MCF 10A (cell line): ENCODE results near the gene SLCO2A1. TPM values are rescaled to one million over a fixed set of nuclear protein-coding genes. Genes with fewer than 3 reads are reported as not detected.

Source experiments
- Bru-seq: library from RNA; stranded (reverse); fragments of 400-500 nt; gene quantifications from one replicate; lab custom pipeline; 2021; lab: Mats Ljungman, UMichigan
- BruChase-seq, 2 experiments: library from RNA; stranded (reverse); fragments of 400-500 nt; gene quantifications; one replicate each; lab custom pipeline; 2021; lab: Mats Ljungman, UMichigan
- BruUV-seq: library from RNA; stranded (reverse); fragments of 400-500 nt; replicated peaks from 2 replicates; lab custom pipeline; 2021; lab: Mats Ljungman, UMichigan
- CTCF ChIA-PET: fragments of 300-600 bp; sonication (Branson Sonifier 250); formaldehyde crosslinking; extraction: SDS; loops from one replicate; lab custom pipeline; 2021; ENCODE audit warnings: antibody characterized with exemption, inconsistent platforms; lab: Yijun Ruan, JAX
- POLR2A ChIA-PET: fragments of 300-600, 350-650 bp; sonication (Branson Sonifier 250); formaldehyde crosslinking; extraction: SDS; loops from one replicate; lab custom pipeline; 2020; ENCODE audit warnings: antibody characterized with exemption, inconsistent platforms; lab: Yijun Ruan, JAX
- DNase-seq: peaks from one replicate; pipeline ENCODE4 v3.0.0-alpha.2; 2018; ENCODE audit not compliant: unreplicated experiment
- H3K27ac Mint-ChIP-seq: one replicate; pipeline ENCODE4 v1.8.0; 2022; ENCODE audit warnings: mild to moderate bottlenecking, low read depth, mixed read lengths; ENCODE audit not compliant: unreplicated experiment
- H3K27me3 Mint-ChIP-seq: one replicate; pipeline ENCODE4 v1.8.0; 2022; ENCODE audit warnings: mixed read lengths; ENCODE audit not compliant: insufficient read depth, unreplicated experiment
- H3K36me3 Mint-ChIP-seq: one replicate; pipeline ENCODE4 v1.8.0; 2022; ENCODE audit warnings: mild to moderate bottlenecking, moderate library complexity, mixed read lengths; ENCODE audit not compliant: insufficient read depth, unreplicated experiment
- H3K4me1 Mint-ChIP-seq: one replicate; pipeline ENCODE4 v1.8.0; 2022; ENCODE audit warnings: mixed read lengths; ENCODE audit not compliant: insufficient read depth, unreplicated experiment
- H3K4me3 Mint-ChIP-seq: one replicate; pipeline ENCODE4 v1.8.0; 2022; ENCODE audit warnings: mild to moderate bottlenecking, moderate library complexity, mixed read lengths; ENCODE audit not compliant: unreplicated experiment
- H3K9me3 Mint-ChIP-seq: one replicate; pipeline ENCODE4 v1.8.0; 2022; ENCODE audit warnings: mixed read lengths; ENCODE audit not compliant: unreplicated experiment
- intact Hi-C: fragments of 100-400 bp; cut with micrococcal nuclease; formaldehyde crosslinking; loops from 2 replicates; pipeline ENCODE4 v1.14.1; 2022
- long read RNA-seq: library from polyadenylated mRNA; stranded (forward); transcript quantifications from one replicate; pipeline ENCODE4 v2.0.0, GENCODE V29; 2022
- total RNA-seq: library from RNA; stranded (reverse); gene quantifications from 2 replicates; pipeline ENCODE4 v1.2.3, GENCODE V29; 2022
- TF ChIP-seq, protein P1 (sequence below): fragments of 200-600 bp; IDR thresholded peaks from one replicate; pipeline ENCODE4 v1.8.0; 2022; ENCODE audit warnings: antibody characterized with exemption, mild to moderate bottlenecking; ENCODE audit not compliant: unreplicated experiment

The SLCO2A1 gene
- 0.59 and 1.0 TPM in 2 replicates for total RNA-seq
- percentile 20 among the genes with signal in this experiment for Bru-seq, nascent RNA
- BruChase-seq, experiment 1, labeled RNA remaining after a 6-hour chase: percentile 21 among the genes with signal in this experiment
- percentile 18 among the genes with signal in this experiment for BruChase-seq, experiment 2, labeled RNA remaining after a 2-hour chase
- long read RNA-seq, full-length matches to known transcripts: 1 of 3 reads
- long read RNA-seq, partial matches to known transcripts: 2 of 3 reads
- long read RNA-seq, other reads (novel, unspliced or antisense): 0 of 3 reads

DNA sequence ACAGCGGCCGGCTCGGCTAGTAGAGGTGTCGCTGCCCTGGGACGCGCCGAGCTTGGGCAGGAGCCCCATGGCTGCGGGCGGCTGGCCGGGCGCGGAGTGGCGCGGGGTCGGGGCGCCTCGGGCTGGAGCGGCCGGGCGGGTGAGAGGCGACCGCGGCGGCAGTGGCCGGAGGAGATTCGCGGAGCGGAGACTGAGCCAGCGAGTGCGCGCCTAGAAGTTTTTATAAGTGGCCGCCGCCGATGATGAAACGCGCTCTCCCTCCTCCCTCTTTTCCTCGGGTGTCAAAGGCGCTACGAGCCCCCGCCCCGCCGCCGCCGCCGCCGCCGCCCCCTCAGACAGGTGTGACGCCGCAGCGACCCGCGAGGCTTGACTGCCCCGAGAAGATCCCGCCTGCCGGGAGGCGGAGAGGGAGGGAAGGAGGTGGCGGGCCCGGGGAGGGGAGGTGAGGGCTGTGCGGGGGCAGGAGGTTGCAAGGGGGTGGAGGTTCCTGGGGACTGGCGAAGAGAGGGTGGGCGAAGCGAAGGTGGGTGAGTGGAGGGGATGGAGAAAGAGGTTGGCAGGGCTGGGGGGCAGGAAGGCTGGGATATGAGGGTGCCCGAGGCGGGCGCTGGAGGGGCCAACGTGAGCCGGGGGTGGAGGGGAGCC lies at the start of gene SLCO2A1:
SLCO2A1 (minus strand) TSS at position 192 of the 645 bp plus-strand sequence; CDS start at position 69, 123 bp downstream.
- TF ChIP-seq, protein P1, sequence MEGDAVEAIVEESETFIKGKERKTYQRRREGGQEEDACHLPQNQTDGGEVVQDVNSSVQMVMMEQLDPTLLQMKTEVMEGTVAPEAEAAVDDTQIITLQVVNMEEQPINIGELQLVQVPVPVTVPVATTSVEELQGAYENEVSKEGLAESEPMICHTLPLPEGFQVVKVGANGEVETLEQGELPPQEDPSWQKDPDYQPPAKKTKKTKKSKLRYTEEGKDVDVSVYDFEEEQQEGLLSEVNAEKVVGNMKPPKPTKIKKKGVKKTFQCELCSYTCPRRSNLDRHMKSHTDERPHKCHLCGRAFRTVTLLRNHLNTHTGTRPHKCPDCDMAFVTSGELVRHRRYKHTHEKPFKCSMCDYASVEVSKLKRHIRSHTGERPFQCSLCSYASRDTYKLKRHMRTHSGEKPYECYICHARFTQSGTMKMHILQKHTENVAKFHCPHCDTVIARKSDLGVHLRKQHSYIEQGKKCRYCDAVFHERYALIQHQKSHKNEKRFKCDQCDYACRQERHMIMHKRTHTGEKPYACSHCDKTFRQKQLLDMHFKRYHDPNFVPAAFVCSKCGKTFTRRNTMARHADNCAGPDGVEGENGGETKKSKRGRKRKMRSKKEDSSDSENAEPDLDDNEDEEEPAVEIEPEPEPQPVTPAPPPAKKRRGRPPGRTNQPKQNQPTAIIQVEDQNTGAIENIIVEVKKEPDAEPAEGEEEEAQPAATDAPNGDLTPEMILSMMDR: no peak
- intact Hi-C loops: no loop called here
- H3K36me3 Mint-ChIP-seq: no peaks in the 10 kb centered on the region
- POLR2A ChIA-PET: no interaction called here
- BruUV-seq: no TSS peak
- H3K27me3 Mint-ChIP-seq: no peaks in the 10 kb centered on the region
- H3K27ac Mint-ChIP-seq: no peak within 1 kb of the TSS
- CTCF ChIA-PET: no interaction called here
- H3K4me3 Mint-ChIP-seq: peak within 1 kb of the TSS; percentile 76
- no peaks in the 10 kb centered on the region for H3K4me1 Mint-ChIP-seq
- H3K9me3 Mint-ChIP-seq: no peaks in the 10 kb centered on the region
- DNase-seq: peak; percentile 45

DNA sequence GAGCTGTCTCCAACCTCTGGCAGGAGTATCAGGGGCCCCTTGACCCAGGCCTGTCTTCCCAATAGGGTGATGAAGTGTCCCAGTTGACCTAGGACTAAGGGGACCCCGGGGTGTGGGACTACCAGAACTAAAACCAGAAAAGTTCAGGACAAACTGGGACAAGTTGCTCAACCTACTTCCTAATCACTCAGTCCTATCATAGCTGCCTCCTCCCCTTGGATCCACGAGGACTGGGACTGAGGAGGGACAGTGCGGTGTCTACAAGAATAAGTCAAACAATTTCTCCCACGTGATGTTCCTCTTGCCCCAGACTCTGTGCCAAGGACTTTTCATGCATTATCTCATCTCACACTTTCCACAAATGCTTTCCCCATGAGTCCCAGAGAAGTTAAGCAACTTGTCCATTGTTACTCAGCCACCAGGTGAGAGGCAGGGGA lies 49.4 kb upstream of the SLCO2A1 start:
- POLR2A ChIA-PET: no interaction called here
- peak; percentile 24 for DNase-seq
- H3K27me3 Mint-ChIP-seq: no peaks in the 10 kb centered on the region
- H3K27ac Mint-ChIP-seq: no peak overlapping the region
- no peaks in the 10 kb centered on the region for H3K4me1 Mint-ChIP-seq
- no peak overlapping the region for H3K4me3 Mint-ChIP-seq
- no peaks in the 10 kb centered on the region for H3K36me3 Mint-ChIP-seq
- intact Hi-C loops: no loop called here
- CTCF ChIA-PET: interaction anchor here (1.2 kb wide), 1 partner anchor 261 kb away, joined by 4 read pairs; no protein-coding TSS in a partner anchor
- no TSS peak for BruUV-seq
- peaks cover 5% of the 10 kb centered on the region for H3K9me3 Mint-ChIP-seq
- TF ChIP-seq, protein P1: no peak

DNA sequence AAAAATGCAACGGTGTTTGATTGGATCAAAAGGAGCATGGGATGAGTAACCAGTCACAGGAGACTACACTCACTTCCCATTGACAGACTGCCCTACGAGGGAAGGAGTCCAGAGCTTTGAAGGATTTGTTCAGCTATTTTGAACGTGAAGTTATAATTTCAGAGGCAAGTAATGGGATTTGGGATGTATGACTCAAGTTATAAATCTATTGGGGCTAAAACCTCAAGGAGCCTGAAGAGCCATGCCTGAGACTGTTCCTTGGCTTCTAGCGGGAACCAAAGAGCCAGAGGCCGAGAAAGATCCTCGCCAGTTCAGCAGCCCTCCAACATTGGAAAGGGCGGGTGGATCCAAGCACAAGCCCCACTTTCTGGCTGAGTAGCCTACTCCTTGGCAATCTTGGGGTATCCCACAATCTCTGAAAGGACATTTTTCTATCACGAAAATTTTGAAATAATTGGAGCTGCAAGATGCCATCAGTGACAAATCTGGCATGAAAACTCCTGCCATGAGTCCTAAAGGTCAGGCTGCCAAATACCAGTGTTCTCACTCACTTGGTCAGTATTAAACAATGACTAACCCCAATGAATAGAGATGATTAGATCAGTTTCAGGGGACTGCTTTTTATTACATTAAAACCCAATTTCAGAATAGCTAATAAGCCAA lies 48.6 kb upstream of the SLCO2A1 start:
- Mint-ChIP-seq H3K9me3 (peaks cover 5% of the 10 kb centered on the region), H3K4me1 (no peaks in the 10 kb centered on the region), H3K36me3 (no peaks in the 10 kb centered on the region), H3K4me3 (no peak overlapping the region), H3K27ac (no peak overlapping the region), H3K27me3 (no peaks in the 10 kb centered on the region)
- no TSS peak for BruUV-seq
- CTCF ChIA-PET: interaction anchor here (1.2 kb wide), 1 partner anchor 260 kb away, joined by 4 read pairs; no protein-coding TSS in a partner anchor
- DNase-seq: no peak
- POLR2A ChIA-PET: no interaction called here
- intact Hi-C loops: no loop called here
- TF ChIP-seq, protein P1: no peak

DNA sequence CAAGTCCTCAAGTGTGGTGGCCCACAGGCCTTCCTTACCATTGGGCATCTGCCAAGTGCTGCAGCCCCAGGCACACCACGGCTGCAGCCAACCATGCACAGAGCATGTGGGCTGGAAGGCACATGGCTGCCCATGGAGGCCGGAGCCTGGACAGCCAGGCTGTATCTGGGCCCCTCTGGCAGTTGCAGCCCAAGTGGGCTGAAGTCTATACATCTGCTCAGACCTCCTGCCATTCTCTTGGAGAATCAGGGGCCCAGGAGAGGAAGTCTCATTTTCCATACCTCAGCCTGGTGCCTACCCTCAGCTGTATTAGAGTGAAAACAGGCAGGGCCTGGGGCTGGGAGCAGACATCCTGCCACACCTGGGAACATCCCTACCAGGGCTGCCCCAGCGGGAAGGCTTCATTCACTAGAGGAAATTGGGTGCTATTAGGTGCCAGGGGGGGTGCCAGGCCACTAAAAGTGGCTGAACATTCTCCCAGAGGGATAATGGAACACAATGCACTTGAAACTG lies 48.0 kb upstream of the SLCO2A1 start:
- no peak for DNase-seq
- H3K9me3 Mint-ChIP-seq: peaks cover 5% of the 10 kb centered on the region
- H3K4me1 Mint-ChIP-seq: no peaks in the 10 kb centered on the region
- no peaks in the 10 kb centered on the region for H3K27me3 Mint-ChIP-seq
- no peak overlapping the region for H3K27ac Mint-ChIP-seq
- no TSS peak for BruUV-seq
- POLR2A ChIA-PET: no interaction called here
- TF ChIP-seq, protein P1: no peak
- intact Hi-C loops: no loop called here
- CTCF ChIA-PET: no interaction called here
- no peaks in the 10 kb centered on the region for H3K36me3 Mint-ChIP-seq
- H3K4me3 Mint-ChIP-seq: no peak overlapping the region
